ENCODE data around the gene RNF186. TPM values are rescaled to one million over a fixed set of nuclear protein-coding genes. Genes with fewer than 3 reads are reported as not detected.

The RNF186 gene
- polyA plus RNA-seq, 1 of the 3 experiments (the other 2 are of a cell fraction): not detected

DNA sequence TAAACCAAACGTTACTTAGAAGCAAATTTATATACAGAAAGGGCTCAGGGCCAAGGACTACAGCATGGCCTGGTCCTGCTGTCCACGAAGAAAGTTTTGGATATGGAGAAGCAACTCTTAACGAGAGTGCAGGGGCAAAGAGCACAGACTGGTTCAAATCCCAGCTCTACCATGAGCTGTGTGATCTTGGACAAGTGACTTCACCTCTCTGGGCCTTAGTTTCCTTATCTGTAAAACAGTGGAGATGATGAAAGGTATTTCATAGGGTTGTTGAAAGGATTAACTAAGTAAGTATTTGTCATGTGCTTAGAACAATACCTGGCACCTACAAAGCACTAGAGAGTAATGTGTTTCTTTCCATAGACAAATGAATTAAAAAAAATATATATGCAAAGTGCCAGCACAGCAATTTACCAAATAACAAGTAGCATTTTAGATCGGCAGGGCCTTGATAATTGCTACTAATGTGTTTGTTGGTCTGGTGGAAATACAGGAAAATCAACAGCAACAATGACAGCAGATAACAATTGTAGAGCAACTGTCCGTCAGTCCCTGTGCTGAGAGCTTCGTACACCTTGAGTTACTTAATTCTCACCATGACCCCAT, 40.8 kb downstream of the RNF186 start (continued):
- TF ChIP-seq, protein P1, sequence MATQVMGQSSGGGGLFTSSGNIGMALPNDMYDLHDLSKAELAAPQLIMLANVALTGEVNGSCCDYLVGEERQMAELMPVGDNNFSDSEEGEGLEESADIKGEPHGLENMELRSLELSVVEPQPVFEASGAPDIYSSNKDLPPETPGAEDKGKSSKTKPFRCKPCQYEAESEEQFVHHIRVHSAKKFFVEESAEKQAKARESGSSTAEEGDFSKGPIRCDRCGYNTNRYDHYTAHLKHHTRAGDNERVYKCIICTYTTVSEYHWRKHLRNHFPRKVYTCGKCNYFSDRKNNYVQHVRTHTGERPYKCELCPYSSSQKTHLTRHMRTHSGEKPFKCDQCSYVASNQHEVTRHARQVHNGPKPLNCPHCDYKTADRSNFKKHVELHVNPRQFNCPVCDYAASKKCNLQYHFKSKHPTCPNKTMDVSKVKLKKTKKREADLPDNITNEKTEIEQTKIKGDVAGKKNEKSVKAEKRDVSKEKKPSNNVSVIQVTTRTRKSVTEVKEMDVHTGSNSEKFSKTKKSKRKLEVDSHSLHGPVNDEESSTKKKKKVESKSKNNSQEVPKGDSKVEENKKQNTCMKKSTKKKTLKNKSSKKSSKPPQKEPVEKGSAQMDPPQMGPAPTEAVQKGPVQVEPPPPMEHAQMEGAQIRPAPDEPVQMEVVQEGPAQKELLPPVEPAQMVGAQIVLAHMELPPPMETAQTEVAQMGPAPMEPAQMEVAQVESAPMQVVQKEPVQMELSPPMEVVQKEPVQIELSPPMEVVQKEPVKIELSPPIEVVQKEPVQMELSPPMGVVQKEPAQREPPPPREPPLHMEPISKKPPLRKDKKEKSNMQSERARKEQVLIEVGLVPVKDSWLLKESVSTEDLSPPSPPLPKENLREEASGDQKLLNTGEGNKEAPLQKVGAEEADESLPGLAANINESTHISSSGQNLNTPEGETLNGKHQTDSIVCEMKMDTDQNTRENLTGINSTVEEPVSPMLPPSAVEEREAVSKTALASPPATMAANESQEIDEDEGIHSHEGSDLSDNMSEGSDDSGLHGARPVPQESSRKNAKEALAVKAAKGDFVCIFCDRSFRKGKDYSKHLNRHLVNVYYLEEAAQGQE (IDR thresholded peaks at IDR 0.05; ENCODE audit: low read depth, low read length): no peak
- TF ChIP-seq YY1 (IDR thresholded peaks at IDR 0.05; ENCODE audit: low read depth): no peak
- no peak for TF ChIP-seq GATA2 (CRISPR knock-in tag; IDR thresholded peaks at IDR 0.05)
- TF ChIP-seq MXI1 (IDR thresholded peaks at IDR 0.05; ENCODE audit: low read depth, low read length): no peak
- no peak for TF ChIP-seq NRF1 (IDR thresholded peaks at IDR 0.05; ENCODE audit: low read depth, low read length)
- TF ChIP-seq TEAD4 (IDR thresholded peaks at IDR 0.05; ENCODE audit: borderline replicate concordance, insufficient read depth): no peak
- no peak for TF ChIP-seq POLR2AphosphoS5 (IDR thresholded peaks at IDR 0.05; ENCODE audit: low read depth, low read length)
- TF ChIP-seq, protein P2, sequence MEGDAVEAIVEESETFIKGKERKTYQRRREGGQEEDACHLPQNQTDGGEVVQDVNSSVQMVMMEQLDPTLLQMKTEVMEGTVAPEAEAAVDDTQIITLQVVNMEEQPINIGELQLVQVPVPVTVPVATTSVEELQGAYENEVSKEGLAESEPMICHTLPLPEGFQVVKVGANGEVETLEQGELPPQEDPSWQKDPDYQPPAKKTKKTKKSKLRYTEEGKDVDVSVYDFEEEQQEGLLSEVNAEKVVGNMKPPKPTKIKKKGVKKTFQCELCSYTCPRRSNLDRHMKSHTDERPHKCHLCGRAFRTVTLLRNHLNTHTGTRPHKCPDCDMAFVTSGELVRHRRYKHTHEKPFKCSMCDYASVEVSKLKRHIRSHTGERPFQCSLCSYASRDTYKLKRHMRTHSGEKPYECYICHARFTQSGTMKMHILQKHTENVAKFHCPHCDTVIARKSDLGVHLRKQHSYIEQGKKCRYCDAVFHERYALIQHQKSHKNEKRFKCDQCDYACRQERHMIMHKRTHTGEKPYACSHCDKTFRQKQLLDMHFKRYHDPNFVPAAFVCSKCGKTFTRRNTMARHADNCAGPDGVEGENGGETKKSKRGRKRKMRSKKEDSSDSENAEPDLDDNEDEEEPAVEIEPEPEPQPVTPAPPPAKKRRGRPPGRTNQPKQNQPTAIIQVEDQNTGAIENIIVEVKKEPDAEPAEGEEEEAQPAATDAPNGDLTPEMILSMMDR (IDR thresholded peaks at IDR 0.05): no peak
- TF ChIP-seq FOSL2 (IDR thresholded peaks at IDR 0.05; ENCODE audit: borderline replicate concordance, low read depth): no peak
- no peak for TF ChIP-seq MEF2A (IDR thresholded peaks at IDR 0.05; ENCODE audit: borderline replicate concordance, low read depth)

DNA sequence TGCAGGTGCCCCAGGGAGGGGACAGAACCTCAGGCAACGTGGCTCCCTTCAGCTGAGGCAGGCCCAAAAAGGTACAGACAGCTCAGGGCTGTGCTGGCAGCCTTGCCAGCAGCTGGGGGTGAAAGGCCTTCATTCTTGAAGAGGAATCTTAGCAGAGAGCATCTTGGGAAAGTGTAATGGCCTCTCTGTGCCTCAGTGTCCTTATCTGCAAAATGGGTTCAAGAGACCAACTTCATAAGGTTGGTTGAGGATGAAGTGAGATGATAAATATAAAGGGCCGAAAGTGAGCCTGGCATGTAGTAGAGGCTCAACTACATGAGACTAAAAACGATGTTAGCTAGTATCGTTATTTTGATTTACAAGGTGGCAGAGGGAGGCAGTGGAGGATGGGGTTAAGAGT, 41.6 kb downstream of the RNF186 start:
- no peaks in the 10 kb centered on the region for H3K79me2 ChIP-seq (ENCODE audit: insufficient read depth)
- H3K9me3 ChIP-seq: no peaks in the 10 kb centered on the region
- POLR2A ChIA-PET: no interaction called here
- no peak overlapping the region for H3K4me3 ChIP-seq (ENCODE audit: low read depth in 2 of 2, low read length in 1 of 2)
- H3K4me2 ChIP-seq: no peak overlapping the region
- no peak overlapping the region for H3K27ac ChIP-seq (ENCODE audit: low read depth in 2 of 2, low read length in 1 of 2)
- H3K9ac ChIP-seq: no peak overlapping the region
- CTCF ChIA-PET: interaction anchor here (0.7 to 2.0 kb wide), 3 partner anchors 11 to 69 kb away, joined by 3 to 6 read pairs (median 4); no protein-coding TSS in a partner anchor
- H3K27me3 ChIP-seq (ENCODE audit: insufficient read depth): no peaks in the 10 kb centered on the region
- no peaks in the 10 kb centered on the region for H4K20me1 ChIP-seq (ENCODE audit: insufficient read depth)
- H3F3A ChIP-seq (replicated peaks; ENCODE audit: insufficient read depth): no peaks in the 10 kb centered on the region
- H2AFZ ChIP-seq (ENCODE audit: low read depth): no peak overlapping the region
- DNase-seq: no peak
- H3K36me3 ChIP-seq (replicated peaks in 1 of 2; ENCODE audit: control insufficient read depth in 1 of 2, insufficient read depth in 2 of 2, low read length in 1 of 2): no peaks in the 10 kb centered on the region
- no peak for TF ChIP-seq FOSL2 (IDR thresholded peaks at IDR 0.05; ENCODE audit: borderline replicate concordance, low read depth)
- no peak for TF ChIP-seq FOXM1 (IDR thresholded peaks at IDR 0.05; ENCODE audit: low read depth)
- TF ChIP-seq NRF1 (IDR thresholded peaks at IDR 0.05; ENCODE audit: low read depth, low read length): no peak
- TF ChIP-seq SIN3A (IDR thresholded peaks at IDR 0.05; ENCODE audit: borderline replicate concordance, low read depth, low read length): no peak
- peaks cover 0 to 2% of the 10 kb centered on the region in 2 experiments; a peak in 1 of 4 replicates for H3K4me1 ChIP-seq (ENCODE audit: control insufficient read depth in 1 of 2, insufficient read depth in 2 of 2, low read depth in 1 of 2, low read length in 1 of 2)
- H3K9me2 ChIP-seq: no peaks in the 10 kb centered on the region
- 93% methylated on average over 3 of the region's 4 CpGs for WGBS (ENCODE audit: low lambda C conversion rate)

Data from SK-N-SH (cell line).